ENCODE results near the gene SLC1A7.

SLC1A7 gene

DNA sequence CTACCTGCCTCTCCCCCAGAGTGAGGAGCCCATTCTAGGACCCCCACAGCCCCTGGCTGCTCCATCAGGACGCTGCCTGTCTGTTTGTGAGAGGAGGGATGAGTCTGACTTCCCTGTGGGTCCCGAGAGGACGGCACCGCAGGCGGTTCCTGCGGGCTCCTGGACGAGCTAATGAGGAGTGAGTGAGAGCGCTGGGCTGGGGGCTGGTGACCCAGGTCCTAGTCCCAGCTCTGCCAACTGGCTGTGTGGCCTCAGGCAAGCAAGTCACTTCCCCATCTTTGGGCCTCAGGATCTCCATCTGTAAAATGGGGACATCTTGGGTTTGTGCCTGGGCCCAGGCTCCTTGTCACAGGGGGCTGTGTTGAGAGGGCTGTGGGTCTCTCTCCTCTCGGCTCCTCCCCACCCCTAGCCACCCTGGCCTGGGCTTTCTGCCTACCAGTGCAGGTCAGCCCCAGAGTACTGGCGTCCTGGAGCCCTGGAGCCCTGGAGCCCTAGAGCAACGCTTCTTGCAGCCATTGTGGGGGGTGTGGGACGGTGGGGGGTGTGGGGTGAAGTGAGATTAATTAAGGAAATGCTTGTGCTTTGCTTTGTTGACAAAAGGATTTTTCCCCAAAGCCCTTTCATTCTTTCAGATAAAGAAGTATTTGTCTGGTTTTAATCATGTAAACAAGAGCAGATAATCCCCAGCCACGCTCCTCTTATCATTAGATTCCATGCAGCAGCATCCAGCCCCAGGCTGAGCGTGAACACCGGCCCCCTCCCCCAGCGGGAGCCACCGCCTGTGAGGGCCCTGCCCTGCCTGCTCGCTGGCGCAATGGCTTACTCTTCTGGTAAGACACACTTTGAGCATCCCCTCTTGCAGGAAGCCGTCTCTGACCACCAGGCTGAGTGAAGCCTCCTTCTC lies 26.8 kb downstream of the SLC1A7 start:
- no peak for DNase-seq (ENCODE audit: extremely low spot score)
- CTCF ChIA-PET: no interaction called here

DNA sequence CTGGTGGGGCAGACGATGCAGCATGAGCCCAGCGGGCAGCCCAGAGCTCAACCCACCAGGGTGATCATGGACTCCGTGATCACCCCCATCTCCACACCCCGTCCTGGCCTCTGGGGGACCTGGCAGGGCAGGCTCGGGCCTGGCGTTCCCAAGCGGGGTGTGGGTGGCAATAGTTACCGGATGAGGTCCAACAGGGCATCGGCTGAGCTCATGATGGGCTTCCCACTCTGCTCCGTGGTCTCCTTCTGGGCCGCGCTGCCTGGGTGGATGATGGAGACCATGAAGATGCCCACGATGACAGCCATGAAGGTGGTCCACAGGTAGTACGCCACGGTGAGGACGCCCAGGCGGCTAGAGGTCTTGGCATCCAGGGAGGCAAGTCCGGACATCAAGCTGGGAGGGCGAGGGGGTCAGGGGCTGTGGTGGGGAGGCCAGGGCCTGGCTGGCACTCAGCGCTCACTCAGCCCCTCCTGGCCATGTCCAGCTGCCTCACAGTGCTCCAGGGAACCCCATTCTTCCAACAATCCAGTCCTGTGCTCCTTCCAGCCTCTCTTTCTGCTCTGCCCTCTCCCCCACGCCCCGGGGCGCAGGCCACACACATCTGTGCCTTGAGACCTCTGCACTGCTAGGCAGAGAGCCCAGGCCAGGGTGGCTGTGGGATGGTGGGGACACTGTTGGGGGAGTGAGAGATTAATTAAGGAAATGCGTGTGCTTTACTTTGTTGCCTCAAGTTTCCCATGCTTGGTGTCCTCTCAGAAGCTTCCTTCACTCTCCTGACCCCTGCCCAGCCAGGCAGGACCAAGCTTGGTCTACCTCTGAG lies 27.6 kb downstream of the SLC1A7 start:
- no peak for DNase-seq (ENCODE audit: extremely low spot score)
- CTCF ChIA-PET: no interaction called here
- TF ChIP-seq, protein P1, sequence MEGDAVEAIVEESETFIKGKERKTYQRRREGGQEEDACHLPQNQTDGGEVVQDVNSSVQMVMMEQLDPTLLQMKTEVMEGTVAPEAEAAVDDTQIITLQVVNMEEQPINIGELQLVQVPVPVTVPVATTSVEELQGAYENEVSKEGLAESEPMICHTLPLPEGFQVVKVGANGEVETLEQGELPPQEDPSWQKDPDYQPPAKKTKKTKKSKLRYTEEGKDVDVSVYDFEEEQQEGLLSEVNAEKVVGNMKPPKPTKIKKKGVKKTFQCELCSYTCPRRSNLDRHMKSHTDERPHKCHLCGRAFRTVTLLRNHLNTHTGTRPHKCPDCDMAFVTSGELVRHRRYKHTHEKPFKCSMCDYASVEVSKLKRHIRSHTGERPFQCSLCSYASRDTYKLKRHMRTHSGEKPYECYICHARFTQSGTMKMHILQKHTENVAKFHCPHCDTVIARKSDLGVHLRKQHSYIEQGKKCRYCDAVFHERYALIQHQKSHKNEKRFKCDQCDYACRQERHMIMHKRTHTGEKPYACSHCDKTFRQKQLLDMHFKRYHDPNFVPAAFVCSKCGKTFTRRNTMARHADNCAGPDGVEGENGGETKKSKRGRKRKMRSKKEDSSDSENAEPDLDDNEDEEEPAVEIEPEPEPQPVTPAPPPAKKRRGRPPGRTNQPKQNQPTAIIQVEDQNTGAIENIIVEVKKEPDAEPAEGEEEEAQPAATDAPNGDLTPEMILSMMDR (IDR thresholded peaks at IDR 0.05; ENCODE audit: control extremely low read depth, extremely low read depth, low read depth, missing control alignments): no peak
- POLR2A ChIA-PET: interaction anchor here (0.6 kb wide), 1 partner anchor 461 kb away, joined by 3 read pairs; no protein-coding TSS in a partner anchor

More for the DNA sequence above, 26.8 kb downstream of the SLC1A7 start:
- POLR2A ChIA-PET: interaction anchor here (0.6 kb wide), 1 partner anchor 462 kb away, joined by 3 read pairs; no protein-coding TSS in a partner anchor
- TF ChIP-seq, protein P1 (IDR thresholded peaks at IDR 0.05; ENCODE audit: control extremely low read depth, extremely low read depth, low read depth, missing control alignments): no peak

DNA sequence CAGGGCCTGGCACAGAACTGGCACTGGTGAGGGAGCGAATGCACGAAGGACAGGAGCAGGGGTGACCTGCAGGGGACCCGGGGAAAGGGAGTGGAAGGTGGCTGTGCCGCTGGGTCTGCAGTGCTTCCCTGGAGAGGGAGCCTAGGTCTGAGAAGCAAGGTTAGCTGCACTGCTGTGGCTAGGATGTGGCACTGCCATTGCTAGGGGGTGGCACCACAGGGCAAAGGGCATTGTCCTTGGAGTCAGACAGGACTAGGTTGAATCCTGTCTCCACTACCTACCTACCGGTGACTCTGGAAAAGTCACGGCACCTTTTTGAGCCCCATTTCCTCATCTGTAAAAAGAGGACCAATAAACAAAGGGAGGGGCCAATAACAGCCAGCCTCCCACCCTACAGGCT lies 28.3 kb downstream of the SLC1A7 start:
- ChIA-PET CTCF (no interaction called here), POLR2A (no interaction called here)

DNA sequence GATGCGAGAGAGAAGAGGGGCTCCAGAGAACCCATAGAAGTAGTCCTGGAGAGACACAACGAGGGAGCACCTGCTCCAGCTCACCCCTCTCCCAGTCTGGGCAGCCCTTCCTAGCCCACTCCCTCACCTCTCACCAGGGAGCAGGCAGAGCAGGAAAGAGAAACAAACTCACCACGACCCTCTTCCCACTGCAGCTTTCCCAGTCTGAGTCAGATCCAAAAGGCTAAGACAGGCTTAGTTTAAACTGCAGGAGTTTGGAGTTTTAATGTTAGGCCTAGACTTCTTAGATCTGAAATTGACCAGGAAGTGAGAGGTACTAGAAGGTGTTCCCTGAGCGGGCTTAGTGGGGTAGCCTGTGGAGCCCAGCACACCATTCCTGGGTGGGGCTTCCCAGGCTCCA lies 29.6 kb downstream of the SLC1A7 start:
- no peak for DNase-seq (ENCODE audit: extremely low spot score)
- ChIA-PET POLR2A (no interaction called here), CTCF (no interaction called here)
- TF ChIP-seq, protein P1 (IDR thresholded peaks at IDR 0.05; ENCODE audit: control extremely low read depth, extremely low read depth, low read depth, missing control alignments): no peak

More for the DNA sequence above, 28.3 kb downstream of the SLC1A7 start:
- TF ChIP-seq, protein P1 (IDR thresholded peaks at IDR 0.05; ENCODE audit: control extremely low read depth, extremely low read depth, low read depth, missing control alignments): no peak
- no peak for DNase-seq (ENCODE audit: extremely low spot score)

DNA sequence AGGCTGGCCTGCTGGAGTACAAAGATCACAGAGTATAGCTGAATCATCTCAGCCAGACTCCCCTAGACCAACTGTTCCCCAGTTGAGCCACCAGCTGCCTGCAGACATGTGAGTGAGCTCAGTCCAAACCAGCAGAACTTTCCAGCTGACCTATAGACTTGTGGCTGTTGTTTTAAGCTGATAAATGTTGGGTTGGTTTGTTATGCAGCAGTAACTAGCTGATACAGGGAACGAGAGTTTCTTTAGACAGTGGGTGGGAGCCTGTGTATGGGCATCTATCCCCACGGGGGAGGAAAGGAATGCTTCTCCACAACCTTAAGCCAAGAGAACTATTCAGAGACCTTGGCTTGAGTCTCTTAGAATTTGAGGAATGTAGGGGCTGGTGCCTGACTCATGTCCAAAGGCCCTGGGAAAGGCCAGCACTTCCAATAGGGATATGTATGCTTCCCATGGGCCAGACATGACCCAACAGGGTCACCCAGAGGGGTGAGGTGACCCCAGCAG lies 30.1 kb downstream of the SLC1A7 start:
- POLR2A ChIA-PET: no interaction called here
- no peak for DNase-seq (ENCODE audit: extremely low spot score)
- CTCF ChIA-PET: no interaction called here
- TF ChIP-seq, protein P1 (IDR thresholded peaks at IDR 0.05; ENCODE audit: control extremely low read depth, extremely low read depth, low read depth, missing control alignments): no peak

DNA sequence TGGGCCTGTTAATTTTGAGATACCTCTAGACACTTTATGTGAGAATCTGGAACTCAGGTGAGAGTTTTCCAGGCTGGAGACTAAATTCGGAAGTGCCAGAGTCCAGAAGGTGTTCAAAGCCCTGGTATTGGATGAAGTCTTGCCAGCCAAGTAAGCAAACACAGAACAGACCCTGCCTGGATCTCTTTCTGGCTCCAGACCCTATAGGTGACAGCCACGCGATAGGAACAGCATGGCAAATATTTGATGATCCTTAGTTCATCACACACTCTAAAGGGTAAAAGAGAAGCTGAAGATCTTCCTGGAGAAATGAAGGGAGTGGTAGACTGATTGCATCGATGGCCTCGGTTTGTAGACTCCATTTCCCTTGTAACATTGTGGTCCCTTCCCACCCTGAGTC lies 30.7 kb downstream of the SLC1A7 start:
- TF ChIP-seq, protein P1 (IDR thresholded peaks at IDR 0.05; ENCODE audit: control extremely low read depth, extremely low read depth, low read depth, missing control alignments): no peak
- ChIA-PET CTCF (no interaction called here), POLR2A (interaction anchor here (0.6 kb wide), 1 partner anchor 52 kb away, joined by 3 read pairs; no protein-coding TSS in a partner anchor)
- DNase-seq (ENCODE audit: extremely low spot score): no peak
